Heart left ventricle (tissue), 16 donors: Measurements from ENCODE around the gene DRAM2. TPM values are rescaled to one million over a fixed set of nuclear protein-coding genes. Genes with fewer than 3 reads are reported as not detected.
"Not testable (repeated sequence)": the region's sequence is repeated elsewhere in the genome, so short reads cannot be mapped to it uniquely, and the experiment has no call there.

Source experiments
- ATAC-seq, 4 donors: fragments of 200-7000 bp; cut with Tn5 transposase; one replicate each; pipeline ENCODE4 v1.9.1; 2020 to 2022; ENCODE audit warnings: moderate library complexity in 4 of 4, mild to moderate bottlenecking in 3 of 4, moderate number of reproducible peaks in 1 of 4
- DNase-seq, 5 donors: peaks; one replicate each; pipeline ENCODE4 v3.0.0-alpha.2; 2020
- H3K27ac ChIP-seq, 12 donors: fragments of 200-600 bp; sonication (generic) in 4 of 12; one replicate each; pipeline versions ENCODE4 v1.5.0 to v1.8.0; 2016 to 2022; ENCODE audit warnings: mild to moderate bottlenecking in 2 of 12
- H3K27me3 ChIP-seq, 9 donors: fragments of 200-600 bp; sonication (generic) in 2 of 9; one replicate each; pipeline versions ENCODE4 v1.5.1 to v1.8.0; 2016 to 2022; ENCODE audit warnings: mild to moderate bottlenecking in 3 of 9
- H3K36me3 ChIP-seq, 9 donors: fragments of 200-600 bp; sonication (generic) in 2 of 9; one replicate each; pipeline versions ENCODE4 v1.5.0 to v1.8.0; 2018 to 2022; ENCODE audit warnings: mild to moderate bottlenecking in 2 of 9
- H3K4me1 ChIP-seq, 12 donors: fragments of 200-600 bp; sonication (generic) in 4 of 12; one replicate each; pipeline versions ENCODE4 v1.5.0 to v1.8.0; 2016 to 2022; ENCODE audit warnings: mild to moderate bottlenecking in 3 of 12
- H3K4me3 ChIP-seq, 12 donors: fragments of 200-600 bp; sonication (generic) in 4 of 12; one replicate each; pipeline versions ENCODE4 v1.5.0 to v1.8.0; 2017 to 2022; ENCODE audit warnings: mild to moderate bottlenecking in 9 of 12, moderate library complexity in 4 of 12
- H3K9me3 ChIP-seq, 12 donors: fragments of 200-600 bp; sonication (generic) in 4 of 12; one replicate each; pipeline versions ENCODE4 v1.5.0 to v1.8.0; 2016 to 2022; ENCODE audit warnings: mild to moderate bottlenecking in 1 of 12
- CTCF ChIP-seq, 12 donors: fragments of 200-600 bp; sonication (generic) in 4 of 12; IDR thresholded peaks; one replicate each; pipeline versions ENCODE4 v1.5.0 to v1.8.0; 2018 to 2022; ENCODE audit warnings: antibody characterized with exemption in 12 of 12, mild to moderate bottlenecking in 5 of 12
- POLR2A ChIP-seq, 2 donors: fragments of 450-650 bp; IDR thresholded peaks; one replicate each; pipeline ENCODE4 v1.6.1; 2017; ENCODE audit warnings: antibody characterized with exemption in 2 of 2, mild to moderate bottlenecking in 2 of 2, moderate library complexity in 2 of 2
- WGBS, 4 donors: extraction: QIAGEN DNeasy Blood & Tissue Kit in 2 of 4; methylation state at CpG; one replicate each; pipeline versions ENCODE4 v1.1.5 to v1.1.7; 2013 to 2018; 5-methylcytosine and 5-hydroxymethylcytosine counted together
- intact Hi-C, 10 donors: fragments of 100-400 bp; cut with DNase I; formaldehyde crosslinking; loops; one replicate each; pipeline versions ENCODE4 v1.11.1 to v1.14.2; 2022
- polyA plus RNA-seq, 2 donors: library from polyadenylated mRNA; stranded (reverse); fragments of 200-250 nt; gene quantifications; one replicate each; pipeline ENCODE4 v1.2.3, GENCODE V29; 2013
- total RNA-seq, 9 donors: library from RNA; depleted of rRNA in 2 of 9; stranded (reverse); fragments of >200 nt in 2 of 9; fragmentation: NEBNext Ultra II Directional in 3 of 9; extraction: Animal tissue kit (Norgen Biotek cat#: 25700) in 3 of 9; gene quantifications; one replicate each; pipeline versions ENCODE4 v1.1.0 to v1.2.4, GENCODE V29; 2016 to 2023
- donor health status: ischemic (EF 13 %, LVEDD 7.1; RV severe dilation, severe dysfunction).
- donor health status: healthy with polysubstance abuse.
- donor health status: DM: no; HTN: yes; CAD: no.
- donor health status: DM: no; HTN: no; CAD: no.
- donor health status: ischemic (EF 25% LVEDD 6.9; RV normal size, moderate dysfunction).
- donor health status: ischemic (EF 25% LVEDD 5.7; RV mildly dilated, moderate dysfunction).
- donor health status: healthy.
- donor health status: DM: yes; HTN: yes; CAD: no.
- donor health status: ischemic (EF 35%, LVEDD 5.7; RV mildly dilated, moderate dysfunction).
- donor health status: nonischemic (EF 11% LVEDD 7.7; RV severe dilation, severe dysfunction).
- donor health status: DM: yes; HTN: yes; CAD: no.
- donor health status: PGD.
- donor health status: ischemic (EF 29% LVEDD 5.4; RV normal size, mild dysfunction).
- donor health status: nonischemic (EF 23%, LVEDD 6.1; RV moderate dilation, normal function).

Gene DRAM2
- total and polyA plus RNA-seq, 11 donors = 27.1 to 49.8 (median 36.6) TPM

- intact Hi-C loops = no loop called here
- ATAC-seq (no peak), DNase-seq (no peak)
- Histone ChIP-seq H3K4me1 (no peaks in the 10 kb centered on the region), H3K27ac (no peak overlapping the region), H3K27me3 (no peaks in the 10 kb centered on the region), H3K9me3 (peaks cover 0 to 16% (median 0%) of the 10 kb centered on the region in 12 donors), H3K36me3 (no peaks in the 10 kb centered on the region), H3K4me3 (no peak overlapping the region)
- WGBS, 4 donors = 74 to 87% (median 85%) methylated on average over 2 of the region's 2 CpGs
- no peak for TF ChIP-seq POLR2A (IDR thresholded peaks at IDR 0.05)
- no peak for TF ChIP-seq CTCF (IDR thresholded peaks at IDR 0.05)
Observed at GRCh38 chr1:111082421-111083203, 57.3 kb downstream of the DRAM2 start.

- H3K27ac ChIP-seq, H3K4me3 ChIP-seq, H3K27me3 ChIP-seq, intact Hi-C loops, H3K4me1 ChIP-seq, ATAC-seq, DNase-seq, H3K36me3 ChIP-seq: not testable (repeated sequence)
- peaks cover 0 to 17% (median 0%) of the 10 kb centered on the region in 12 donors for H3K9me3 ChIP-seq
- WGBS, 4 donors = 92 to 96% (median 92%) methylated on average over 12 of the region's 12 CpGs
Observed at GRCh38 chr1:111079329-111079728, 60.6 kb downstream of the DRAM2 start.

GRCh38 chr1:111077312-111077711 lies 62.6 kb downstream of the DRAM2 start:
- ATAC-seq, H3K27ac ChIP-seq, H3K36me3 ChIP-seq, intact Hi-C loops, H3K27me3 ChIP-seq, DNase-seq, H3K4me1 ChIP-seq, H3K4me3 ChIP-seq: not testable (repeated sequence)
- peaks cover 0 to 21% (median 0%) of the 10 kb centered on the region in 12 donors for H3K9me3 ChIP-seq
- WGBS, 4 donors = 79 to 93% (median 85%) methylated on average over 4 of the region's 4 CpGs

Other genes with a start within 250 kb of the DRAM2 start
- gene LRIF1, start 176.2 kb downstream of the DRAM2 start, total RNA-seq = 10 to 100 TPM; 11.5 to 17.8 (median 15.4) TPM
- gene LRIF1, start 176.2 kb downstream of the DRAM2 start, polyA plus RNA-seq = 10 to 100 TPM; 11.4 to 11.8 TPM
- gene CEPT1, start 130 bp upstream of the DRAM2 start, total RNA-seq = 10 to 100 TPM in 6 of 9 donors, 1 to 10 TPM in 3; 7.4 to 26.9 (median 11.6) TPM
- gene CEPT1, start 130 bp upstream of the DRAM2 start, polyA plus RNA-seq = 10 to 100 TPM in 1 of 2 donors, 1 to 10 TPM in 1; 7.7 to 11.6 TPM
- gene DENND2D, start 60.6 kb upstream of the DRAM2 start, total RNA-seq = 10 to 100 TPM in 1 of 9 donors, 1 to 10 TPM in 7, under 1 TPM in 1; 0.96 to 23.9 (median 2.3) TPM
- 1 to 10 TPM in 1 of 2 donors, under 1 TPM in 1; 0.99 to 1.2 TPM for gene DENND2D, start 60.6 kb upstream of the DRAM2 start, polyA plus RNA-seq
- gene CHI3L2, start 87.6 kb upstream of the DRAM2 start, total RNA-seq = 10 to 100 TPM in 1 of 9 donors, 1 to 10 TPM in 7, not detected in 1; 1.0 to 23.0 (median 2.1) TPM
- gene CHI3L2, start 87.6 kb upstream of the DRAM2 start, polyA plus RNA-seq = 1 to 10 TPM; 1.8 to 5.0 TPM
- under 1 TPM in 1 of 9 donors, not detected in 8; 0.61 TPM for gene CHIA, start 150.8 kb upstream of the DRAM2 start, total RNA-seq
- gene CHIA, start 150.8 kb upstream of the DRAM2 start, polyA plus RNA-seq = under 1 TPM in 1 of 2 donors, not detected in 1; 0.10 TPM